HCT116 (cell line): ENCODE results near the gene PPM1H. TPM values are rescaled to one million over a fixed set of nuclear protein-coding genes. Genes with fewer than 3 reads are reported as not detected.
"Not testable (repeated sequence)": the region's sequence is repeated elsewhere in the genome, so short reads cannot be mapped to it uniquely, and the experiment has no call there.

ENCODE experiments used
- ATAC-seq: fragments of 200-7000 bp; cut with Tn5 transposase; 2 replicates; pipeline ENCODE4 v1.9.1; 2020; ENCODE audit warnings: mild to moderate bottlenecking, moderate library complexity
- BruUV-seq: library from RNA; stranded (reverse); fragments of 400-500 nt; replicated peaks from 2 replicates; lab custom pipeline; 2021; lab: Mats Ljungman, UMichigan
- CTCF ChIA-PET: fragments of 300-600 bp; sonication (Branson Sonifier 250); formaldehyde crosslinking; loops from one replicate; lab custom pipeline; 2021; ENCODE audit warnings: antibody characterized with exemption; lab: Charles Lee
- POLR2A ChIA-PET: fragments of 300-600, 350-600 bp; sonication (Branson Sonifier 250); formaldehyde crosslinking; loops from one replicate; lab custom pipeline; 2021; ENCODE audit warnings: antibody characterized with exemption; lab: Charles Lee
- RAD21 ChIA-PET, 2 experiments: fragments of 300-600 bp; sonication (Branson Sonifier 250); formaldehyde crosslinking; loops; one replicate each; lab custom pipeline; 2023; ENCODE audit warnings: low total read pairs in 2 of 2; ENCODE audit not compliant: uncharacterized antibody in 2 of 2, unreplicated experiment in 2 of 2, low non-redundant PET in 1 of 2; lab: Charles Lee
- DNase-seq: peaks from one replicate; pipeline ENCODE4 v3.0.0-alpha.2; 2010; ENCODE audit warnings: low read depth, low spot score
- H2AFZ ChIP-seq: fragments of 200-600 bp; shearing (Covaris generic), sonication (generic); 2 replicates; pipeline ENCODE4 v1.6.1; 2017; ENCODE audit warnings: low read depth, mixed run types, mixed read lengths, antibody characterized with exemption, low read length; ENCODE audit not compliant: poor library complexity, severe bottlenecking
- H3K27ac ChIP-seq: 2 replicates; pipeline ENCODE4 v1.5.1; 2012; ENCODE audit warnings: low read depth, low read length
- H3K27me3 ChIP-seq: fragments of 200-600 bp; sonication (generic); 2 replicates; pipeline ENCODE4 v1.6.1; 2016; ENCODE audit warnings: mixed run types, low read length, mixed read lengths; ENCODE audit not compliant: insufficient read depth
- H3K36me3 ChIP-seq, 2 experiments: fragments of 200-500 bp in 1 of 2; fragments of 200-600 bp in 1 of 2; sonication (Bioruptor generic) in 1 of 2; sonication (generic) in 1 of 2; 2 replicates each; pipeline versions ENCODE4 v1.5.1 to v1.6.1; 2014 to 2016; ENCODE audit warnings: low read length in 2 of 2, inconsistent platforms in 1 of 2, mixed read lengths in 1 of 2, mixed run types in 1 of 2; ENCODE audit not compliant: insufficient read depth in 2 of 2, control insufficient read depth in 1 of 2
- H3K4me1 ChIP-seq, 2 experiments: fragments of 200-600 bp in 1 of 2; sonication (generic) in 1 of 2; 2 replicates each; pipeline versions ENCODE4 v1.5.1 to v1.6.1; 2012 to 2017; ENCODE audit warnings: low read length in 2 of 2, inconsistent platforms in 1 of 2, mild to moderate bottlenecking in 1 of 2, mixed read lengths in 1 of 2, mixed run types in 1 of 2, moderate library complexity in 1 of 2; ENCODE audit not compliant: insufficient read depth in 2 of 2, control insufficient read depth in 1 of 2
- H3K4me2 ChIP-seq: fragments of 200-600 bp; sonication (generic); 2 replicates; pipeline ENCODE4 v1.6.1; 2017; ENCODE audit warnings: mixed run types, low read length, mixed read lengths
- H3K4me3 ChIP-seq, 2 experiments: fragments of 200-600 bp in 1 of 2; sonication (generic) in 1 of 2; replicated peaks in 1 of 2; 2 replicates each; pipeline ENCODE4 v1.5.1; 2011 to 2016; ENCODE audit warnings: low read length in 2 of 2, control low read depth in 1 of 2, low read depth in 1 of 2, mild to moderate bottlenecking in 1 of 2, mixed read lengths in 1 of 2, mixed run types in 1 of 2
- H3K79me2 ChIP-seq: fragments of 200-600 bp; sonication (generic); 2 replicates; pipeline ENCODE4 v1.6.1; 2017; ENCODE audit warnings: mild to moderate bottlenecking, mixed run types, low read length, moderate library complexity, mixed read lengths; ENCODE audit not compliant: insufficient read depth
- H3K9ac ChIP-seq: fragments of 200-600 bp; sonication (generic); 2 replicates; pipeline ENCODE4 v1.6.1; 2016; ENCODE audit warnings: low read length, mixed read lengths
- H3K9me2 ChIP-seq: fragments of 200-600 bp; sonication (generic), shearing (Covaris generic); 2 replicates; pipeline ENCODE4 v1.6.1; 2017; ENCODE audit warnings: mixed run types, mild to moderate bottlenecking, moderate library complexity; ENCODE audit not compliant: insufficient read depth
- H3K9me3 ChIP-seq, 2 experiments: fragments of 200-500 bp in 1 of 2; fragments of 200-600 bp in 1 of 2; sonication (Bioruptor generic) in 1 of 2; sonication (generic) in 1 of 2; 2 replicates each; pipeline ENCODE4 v1.6.1; 2014 to 2017; ENCODE audit warnings: low read length in 2 of 2, mixed read lengths in 2 of 2, inconsistent platforms in 1 of 2, low read depth in 1 of 2, mild to moderate bottlenecking in 1 of 2, mixed run types in 1 of 2, moderate library complexity in 1 of 2; ENCODE audit not compliant: control insufficient read depth in 1 of 2, insufficient read depth in 1 of 2
- H4K20me1 ChIP-seq: fragments of 200-600 bp; sonication (generic), shearing (Covaris generic); 2 replicates; pipeline ENCODE4 v1.6.1; 2017; ENCODE audit warnings: mixed run types, mild to moderate bottlenecking, moderate library complexity; ENCODE audit not compliant: insufficient read depth
- ATF3 ChIP-seq: IDR thresholded peaks from 2 replicates; pipeline ENCODE4 v1.6.1; 2012
- CBX3 ChIP-seq: IDR thresholded peaks from 2 replicates; pipeline ENCODE4 v1.6.1; 2012; ENCODE audit warnings: low read depth
- CEBPB ChIP-seq: IDR thresholded peaks from 2 replicates; pipeline ENCODE4 v1.6.1; 2012; ENCODE audit warnings: low read depth
- EGR1 ChIP-seq: IDR thresholded peaks from 2 replicates; pipeline ENCODE4 v1.6.1; 2012; ENCODE audit warnings: low read depth
- EZH2phosphoT487 ChIP-seq: fragments of 200-600 bp; IDR thresholded peaks from 2 replicates; pipeline ENCODE4 v1.6.1; 2018; ENCODE audit warnings: antibody characterized with exemption, borderline replicate concordance
- ZBTB33 ChIP-seq: IDR thresholded peaks from 2 replicates; pipeline ENCODE4 v1.6.1; 2011; ENCODE audit warnings: mild to moderate bottlenecking, low read length, moderate library complexity; ENCODE audit not compliant: insufficient replicate concordance; ENCODE audit errors: extremely low read depth
- ZFX ChIP-seq: fragments of 450-650 bp; IDR thresholded peaks from 2 replicates; pipeline ENCODE4 v1.6.1; 2017
- ZNF274 ChIP-seq: fragments of 200-500 bp; sonication (Bioruptor generic); IDR thresholded peaks from 2 replicates; pipeline ENCODE4 v1.6.1; 2014; ENCODE audit warnings: mild to moderate bottlenecking, low read depth, low read length, inconsistent platforms
- intact Hi-C: fragments of 100-400 bp; cut with micrococcal nuclease; formaldehyde crosslinking; loops from 2 replicates; pipeline ENCODE4 v1.10.0; 2022
- total RNA-seq: library from RNA; stranded (reverse); gene quantifications from one replicate; pipeline ENCODE4 v1.2.1, GENCODE V29; 2021; ENCODE audit not compliant: unreplicated experiment

Gene PPM1H
- total RNA-seq, 1 experiment from 2014 or later = 8.0 TPM

GRCh38 chr12:62664951-62665350, 270.0 kb downstream of the PPM1H start:
- H2AFZ ChIP-seq, intact Hi-C loops, RAD21 ChIA-PET, H3K4me1 ChIP-seq, H4K20me1 ChIP-seq, POLR2A ChIA-PET, DNase-seq, H3K4me3 ChIP-seq, H3K4me2 ChIP-seq, BruUV-seq, H3K27me3 ChIP-seq, ATAC-seq, H3K27ac ChIP-seq, H3K9me2 ChIP-seq, H3K9ac ChIP-seq, H3K9me3 ChIP-seq, CTCF ChIA-PET, H3K36me3 ChIP-seq, H3K79me2 ChIP-seq: not testable (repeated sequence)

GRCh38 chr12:62660756-62661155, 274.2 kb downstream of the PPM1H start:
- Histone ChIP-seq H3K4me3 (no peak overlapping the region), H3K36me3 (no peaks in the 10 kb centered on the region), H3K4me1 (peaks cover 0 to 3% of the 10 kb centered on the region in 2 experiments; a peak in 1 of 4 replicates), H3K9me3 (no peaks in the 10 kb centered on the region), H3K9ac (no peak overlapping the region), H3K4me2 (no peak overlapping the region), H3K79me2 (no peaks in the 10 kb centered on the region), H3K9me2 (no peaks in the 10 kb centered on the region), H4K20me1 (no peaks in the 10 kb centered on the region), H2AFZ (no peak overlapping the region), H3K27ac (no peak overlapping the region), H3K27me3 (no peaks in the 10 kb centered on the region)
- ChIA-PET CTCF (no interaction called here), POLR2A (no interaction called here), RAD21 (no interaction called here)
- TF ChIP-seq ZBTB33 (no peak), ZFX (no peak), CBX3 (no peak), CEBPB (0 out of 2 replicates have a peak, but pooled peaks have one; percentile 12), EZH2phosphoT487 (no peak), ATF3 (no peak), ZNF274 (no peak), EGR1 (no peak)
- no TSS peak for BruUV-seq
- ATAC-seq = no peak
- DNase-seq = no peak
- intact Hi-C loops = no loop called here
